ENCODE data around the gene SNX10.

Gene SNX10

GRCh38 chr7:26332698-26333097 is 41.0 kb downstream of the SNX10 start:
- TF ChIP-seq, protein P1, sequence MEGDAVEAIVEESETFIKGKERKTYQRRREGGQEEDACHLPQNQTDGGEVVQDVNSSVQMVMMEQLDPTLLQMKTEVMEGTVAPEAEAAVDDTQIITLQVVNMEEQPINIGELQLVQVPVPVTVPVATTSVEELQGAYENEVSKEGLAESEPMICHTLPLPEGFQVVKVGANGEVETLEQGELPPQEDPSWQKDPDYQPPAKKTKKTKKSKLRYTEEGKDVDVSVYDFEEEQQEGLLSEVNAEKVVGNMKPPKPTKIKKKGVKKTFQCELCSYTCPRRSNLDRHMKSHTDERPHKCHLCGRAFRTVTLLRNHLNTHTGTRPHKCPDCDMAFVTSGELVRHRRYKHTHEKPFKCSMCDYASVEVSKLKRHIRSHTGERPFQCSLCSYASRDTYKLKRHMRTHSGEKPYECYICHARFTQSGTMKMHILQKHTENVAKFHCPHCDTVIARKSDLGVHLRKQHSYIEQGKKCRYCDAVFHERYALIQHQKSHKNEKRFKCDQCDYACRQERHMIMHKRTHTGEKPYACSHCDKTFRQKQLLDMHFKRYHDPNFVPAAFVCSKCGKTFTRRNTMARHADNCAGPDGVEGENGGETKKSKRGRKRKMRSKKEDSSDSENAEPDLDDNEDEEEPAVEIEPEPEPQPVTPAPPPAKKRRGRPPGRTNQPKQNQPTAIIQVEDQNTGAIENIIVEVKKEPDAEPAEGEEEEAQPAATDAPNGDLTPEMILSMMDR (conservative IDR thresholded peaks at IDR 0.05; ENCODE audit: control insufficient read depth, insufficient read depth, low read depth, low read length), result no peak
- no peak for DNase-seq (ENCODE audit: low read depth)
- H3K4me3 ChIP-seq (ENCODE audit: control insufficient read depth, low read depth, low read length), result no peak overlapping the region

DNA sequence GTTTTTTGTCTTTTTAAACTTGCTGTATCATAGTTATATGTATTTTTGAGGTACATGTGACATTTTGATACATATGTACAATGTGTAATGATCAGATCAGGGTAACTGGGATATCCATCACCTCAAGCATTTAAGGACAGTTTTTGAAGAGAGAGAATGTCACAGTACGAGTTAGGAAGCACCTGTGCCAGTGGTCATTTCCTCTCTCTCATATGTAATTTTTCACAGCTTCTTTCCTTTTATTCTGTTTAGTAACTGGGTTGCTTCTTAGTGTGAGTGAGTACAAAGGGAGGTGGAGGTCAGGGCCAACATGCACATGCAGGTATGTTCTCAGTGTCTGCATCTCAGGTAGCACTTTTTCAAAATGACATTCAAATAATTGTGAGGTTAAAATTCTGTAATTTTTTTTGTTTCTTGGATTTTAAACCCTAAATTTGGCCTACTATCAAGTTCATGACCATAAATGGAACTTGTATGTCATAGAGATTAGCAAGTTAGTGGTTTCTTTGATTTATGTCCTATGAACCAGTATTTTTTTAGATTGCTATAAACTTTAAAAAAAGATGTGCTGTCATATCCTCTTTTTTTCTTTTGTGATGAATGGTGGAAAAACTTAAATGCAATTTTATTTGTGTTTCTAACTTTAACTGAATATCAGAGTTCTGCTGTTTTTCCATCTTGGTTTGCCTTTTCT is 42.7 kb downstream of the SNX10 start:
- H3K4me3 ChIP-seq (ENCODE audit: control insufficient read depth, low read depth, low read length), result no peak overlapping the region
- TF ChIP-seq, protein P1 (conservative IDR thresholded peaks at IDR 0.05; ENCODE audit: control insufficient read depth, insufficient read depth, low read depth, low read length), result no peak
- DNase-seq (ENCODE audit: low read depth), result no peak

GRCh38 chr7:26337232-26337865 is 45.7 kb downstream of the SNX10 start:
- no peak for DNase-seq (ENCODE audit: low read depth)
- no peak overlapping the region for H3K4me3 ChIP-seq (ENCODE audit: control insufficient read depth, low read depth, low read length)
- TF ChIP-seq, protein P1 (conservative IDR thresholded peaks at IDR 0.05; ENCODE audit: control insufficient read depth, insufficient read depth, low read depth, low read length), result no peak

DNA sequence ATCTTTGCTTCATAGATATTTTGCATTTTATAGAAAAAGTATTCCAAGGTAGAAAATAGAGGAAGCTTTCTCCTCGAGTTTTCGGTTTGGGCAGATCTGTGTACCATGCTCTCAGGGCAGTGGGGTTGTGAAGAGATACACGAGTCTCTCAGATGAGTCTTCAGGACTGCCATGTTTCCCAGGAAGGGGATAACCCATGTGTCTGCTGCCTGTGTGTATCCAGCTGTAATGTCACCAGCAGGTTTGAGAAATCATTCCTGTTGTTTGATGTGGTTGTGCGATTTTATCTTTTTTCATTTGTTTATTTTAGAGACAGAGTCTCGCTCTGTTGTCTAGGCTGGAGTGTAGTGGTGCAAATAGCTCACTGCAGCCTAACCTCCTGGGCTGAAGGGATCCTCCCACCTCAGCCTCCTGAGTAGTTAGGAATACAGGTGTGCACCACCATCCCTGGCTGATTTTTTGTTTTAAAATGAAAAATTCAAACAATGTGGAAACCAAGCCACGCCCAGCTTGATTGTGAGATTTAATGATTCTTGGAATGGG is 48.9 kb downstream of the SNX10 start:
- no peak overlapping the region for H3K4me3 ChIP-seq (ENCODE audit: control insufficient read depth, low read depth, low read length)
- TF ChIP-seq, protein P1 (conservative IDR thresholded peaks at IDR 0.05; ENCODE audit: control insufficient read depth, insufficient read depth, low read depth, low read length), result no peak

GRCh38 chr7:26343320-26343832 is 51.7 kb downstream of the SNX10 start:
- no peak for DNase-seq (ENCODE audit: low read depth)
- TF ChIP-seq, protein P1 (conservative IDR thresholded peaks at IDR 0.05; ENCODE audit: control insufficient read depth, insufficient read depth, low read depth, low read length), result no peak
- no peak overlapping the region for H3K4me3 ChIP-seq (ENCODE audit: control insufficient read depth, low read depth, low read length)

More for the DNA sequence above, 48.9 kb downstream of the SNX10 start:
- no peak for DNase-seq (ENCODE audit: low read depth)

DNA sequence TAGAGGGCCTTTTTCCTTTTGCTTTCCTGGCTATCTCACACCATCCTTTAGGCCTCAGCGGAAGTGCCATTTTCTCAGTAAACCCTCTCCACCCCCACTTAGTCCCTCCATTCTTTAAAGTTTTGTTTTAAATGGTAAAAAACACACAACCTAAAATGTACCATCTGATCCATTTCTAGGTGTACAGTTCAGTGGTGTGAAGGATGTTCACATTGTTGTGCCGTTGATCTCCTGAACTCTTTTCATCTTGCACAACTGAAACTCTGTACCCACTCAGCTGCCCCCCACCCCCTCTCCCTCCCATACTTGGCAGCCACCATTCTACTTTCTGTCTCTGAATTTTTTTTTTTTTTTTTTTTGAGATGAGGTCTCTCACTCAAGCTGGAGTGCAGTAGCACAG is 52.2 kb downstream of the SNX10 start:
- TF ChIP-seq, protein P1 (conservative IDR thresholded peaks at IDR 0.05; ENCODE audit: control insufficient read depth, insufficient read depth, low read depth, low read length), result no peak
- no peak overlapping the region for H3K4me3 ChIP-seq (ENCODE audit: control insufficient read depth, low read depth, low read length)
- DNase-seq (ENCODE audit: low read depth), result no peak
